ENCODE data around the gene STOX1.
"Not testable (repeated sequence)": the region's sequence is repeated elsewhere in the genome, so short reads cannot be mapped to it uniquely, and the experiment has no call there.

The STOX1 gene

DNA sequence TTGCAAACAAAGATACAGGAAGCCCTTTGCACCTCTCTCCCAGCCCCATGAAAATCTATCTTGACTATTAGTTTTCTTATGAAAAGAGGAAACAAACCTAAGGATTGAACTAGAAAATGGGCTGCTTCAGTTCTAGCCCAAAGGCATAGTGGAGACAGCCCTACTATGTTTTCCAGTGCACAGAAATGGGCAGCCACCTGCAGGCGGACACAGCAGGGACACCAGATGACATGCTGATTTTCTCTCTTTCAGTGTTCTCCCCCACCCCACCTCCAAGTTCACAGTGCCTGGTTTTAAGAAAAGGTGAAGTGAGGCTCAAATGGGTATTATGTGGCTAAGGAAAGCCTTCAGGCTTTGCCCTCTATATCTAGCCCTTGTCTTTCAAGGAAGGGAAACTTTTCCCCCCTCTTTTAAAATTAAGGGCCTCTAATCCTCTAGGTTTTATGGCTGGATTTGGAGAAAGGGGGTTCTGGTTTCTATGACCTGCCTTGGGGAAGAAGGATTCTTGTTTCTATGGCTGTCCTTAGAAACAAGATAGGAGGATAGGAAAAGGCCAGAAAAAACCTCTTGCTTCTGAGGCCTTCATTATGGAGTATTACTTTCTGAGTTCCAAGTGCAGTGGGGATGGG is 50.3 kb downstream of the STOX1 start:
- DNase-seq (ENCODE audit: extremely low read depth in 1 of 2, low read depth in 1 of 2) = no peak

DNA sequence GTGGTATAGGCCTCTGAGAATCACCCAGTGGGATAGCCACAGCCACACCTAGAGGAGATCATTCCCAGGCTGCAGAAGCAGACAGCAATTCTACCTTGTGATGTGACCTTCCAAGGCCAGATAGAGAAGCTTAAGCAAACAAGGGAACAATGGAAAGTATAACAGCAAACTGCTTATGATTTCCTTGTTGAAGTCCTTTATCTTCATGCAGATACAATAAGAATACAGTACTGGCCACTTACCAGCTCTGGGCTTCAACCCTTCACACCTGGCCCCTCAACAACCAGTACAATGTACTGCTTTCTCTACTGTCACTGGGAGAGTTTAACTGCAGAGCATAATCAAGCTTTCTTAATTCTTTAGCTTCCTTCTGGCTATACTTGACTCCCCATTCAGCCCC is 51.2 kb downstream of the STOX1 start:
- DNase-seq (ENCODE audit: extremely low read depth in 1 of 2, low read depth in 1 of 2) = no peak

DNA sequence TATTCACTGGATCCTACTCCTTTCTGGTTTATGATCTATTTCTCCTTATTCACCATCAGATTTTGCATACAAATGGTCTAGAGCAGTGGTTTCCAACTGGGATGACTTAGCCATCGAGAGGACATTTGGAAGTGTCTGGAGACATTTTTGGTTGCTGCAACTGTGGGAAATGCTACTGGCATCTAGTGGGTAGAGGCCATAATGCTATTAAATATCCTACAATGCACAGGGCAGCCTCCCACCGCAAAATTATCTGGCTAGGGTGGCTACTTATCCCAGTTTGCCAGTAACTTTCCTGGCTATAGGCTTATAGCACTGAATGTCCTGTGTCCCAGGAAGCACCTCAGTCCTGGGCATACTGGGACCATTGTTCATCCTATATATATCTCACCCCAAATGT is 52.3 kb downstream of the STOX1 start:
- no peak for DNase-seq (ENCODE audit: extremely low read depth in 1 of 2, low read depth in 1 of 2)

- no peak for DNase-seq (ENCODE audit: extremely low read depth in 1 of 2, low read depth in 1 of 2)
These were observed 52.9 kb downstream of the STOX1 start for GRCh38 chr10:68880181-68880580.

DNA sequence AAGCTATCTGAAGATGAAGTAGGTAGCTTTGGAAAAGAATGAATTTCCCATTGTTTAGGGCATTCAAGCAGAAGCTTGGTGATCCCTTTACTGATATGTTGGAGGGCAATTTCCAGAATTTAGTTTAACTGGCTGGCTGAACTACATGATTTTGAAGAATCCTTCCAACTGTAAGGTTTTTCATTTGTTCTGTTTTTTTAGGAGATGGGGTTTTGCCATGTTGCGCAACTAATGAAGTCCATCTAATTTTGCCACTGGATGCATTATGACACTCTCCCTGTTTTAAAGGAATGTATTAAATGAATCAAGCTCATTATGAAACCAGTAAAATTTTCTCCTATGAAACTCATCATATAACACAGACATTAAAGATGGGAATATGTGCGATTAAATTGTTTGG is 67.7 kb downstream of the STOX1 start:
- no peak for DNase-seq (ENCODE audit: extremely low read depth in 1 of 2, low read depth in 1 of 2)

GRCh38 chr10:68897336-68897741 is 70.0 kb downstream of the STOX1 start:
- DNase-seq (ENCODE audit: extremely low read depth in 1 of 2, low read depth in 1 of 2) = no peak

- no peak for DNase-seq (ENCODE audit: extremely low read depth in 1 of 2, low read depth in 1 of 2)
These were observed 71.9 kb downstream of the STOX1 start for GRCh38 chr10:68899186-68899745.

DNA sequence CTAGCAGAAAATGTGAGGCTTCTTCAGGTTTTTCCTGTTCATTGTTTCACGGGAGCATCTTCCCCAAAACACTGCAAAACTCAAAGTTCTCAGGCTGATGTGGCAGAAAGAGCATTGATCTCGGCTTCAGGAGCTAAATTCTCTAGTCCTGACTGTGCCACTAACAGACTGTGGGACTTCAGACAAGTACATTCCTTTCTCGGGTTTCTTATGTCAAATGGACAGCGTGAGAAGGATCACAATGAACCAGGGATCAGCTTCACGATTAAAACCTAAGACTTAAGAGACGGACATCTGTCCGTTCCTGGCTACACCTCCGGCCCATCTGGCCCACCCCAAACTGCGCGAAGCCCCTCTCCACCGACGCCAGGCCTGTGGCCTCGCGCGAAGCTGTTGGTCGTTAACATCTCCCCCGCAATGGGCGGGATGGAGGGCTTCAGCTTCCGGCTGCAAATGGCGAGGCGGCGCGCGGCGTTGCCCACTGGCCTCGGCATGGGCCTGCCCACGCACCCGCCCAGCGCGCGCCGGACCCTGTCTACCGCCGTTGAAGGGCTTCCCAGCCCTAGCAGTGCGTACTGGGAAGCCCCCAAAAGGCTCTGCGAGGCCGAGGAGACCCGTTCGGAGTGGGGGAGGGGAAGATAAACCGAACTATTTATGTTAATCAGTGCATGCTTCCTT is 73.2 kb downstream of the STOX1 start:
- DNase-seq (ENCODE audit: extremely low read depth in 1 of 2, low read depth in 1 of 2) = peak; percentile 47 to 63

DNA sequence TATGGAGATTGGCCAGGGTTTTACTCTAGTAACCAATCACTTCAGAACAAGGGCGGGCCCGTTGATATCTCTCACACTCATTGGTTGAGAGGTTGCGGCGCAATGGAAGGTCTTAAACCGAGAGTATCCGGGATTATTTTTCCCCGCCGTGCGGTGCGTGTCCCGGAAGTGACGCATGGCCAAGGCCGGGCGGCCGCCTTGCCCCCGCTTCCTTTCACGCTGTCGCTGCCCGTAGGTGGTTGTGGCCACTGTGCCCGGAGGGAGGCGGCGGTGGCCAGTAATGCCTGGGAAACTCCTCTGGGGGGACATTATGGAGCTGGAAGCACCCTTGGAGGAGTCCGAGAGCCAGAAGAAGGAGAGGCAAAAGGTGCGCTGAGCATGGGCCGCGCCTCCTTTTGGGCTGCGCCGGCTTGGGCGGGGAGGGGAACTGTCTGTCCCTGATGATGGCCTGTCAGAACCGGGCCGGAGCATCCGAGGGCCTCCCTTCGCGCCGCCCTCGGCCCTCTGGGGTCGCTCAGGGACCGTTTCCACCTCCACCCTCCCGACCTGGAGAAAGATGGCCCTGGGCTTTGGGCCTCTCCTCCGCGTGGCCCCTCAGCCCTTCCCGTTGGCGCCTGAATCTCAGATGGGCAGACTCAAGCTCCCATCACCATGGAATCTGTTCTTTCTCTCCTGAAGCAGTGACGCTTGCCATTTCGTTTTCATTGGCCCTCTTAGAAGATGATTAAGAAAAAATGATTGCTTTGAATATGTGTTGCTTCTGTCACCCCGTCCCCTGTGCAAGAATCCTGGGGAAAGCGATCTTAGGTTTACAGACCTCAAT is 74.0 kb downstream of the STOX1 start, which contains the start of gene DDX50:
Gene DDX50, plus strand, starts transcription at position 211 of the 823 bp plus-strand sequence. Its CDS starts 70 bp downstream, at position 281.
- peak; percentile 91 to 96 for DNase-seq (ENCODE audit: extremely low read depth in 1 of 2, low read depth in 1 of 2)

- no peak for DNase-seq (ENCODE audit: extremely low read depth in 1 of 2, low read depth in 1 of 2)
These were observed 75.1 kb downstream of the STOX1 start for GRCh38 chr10:68902382-68902781.

DNA sequence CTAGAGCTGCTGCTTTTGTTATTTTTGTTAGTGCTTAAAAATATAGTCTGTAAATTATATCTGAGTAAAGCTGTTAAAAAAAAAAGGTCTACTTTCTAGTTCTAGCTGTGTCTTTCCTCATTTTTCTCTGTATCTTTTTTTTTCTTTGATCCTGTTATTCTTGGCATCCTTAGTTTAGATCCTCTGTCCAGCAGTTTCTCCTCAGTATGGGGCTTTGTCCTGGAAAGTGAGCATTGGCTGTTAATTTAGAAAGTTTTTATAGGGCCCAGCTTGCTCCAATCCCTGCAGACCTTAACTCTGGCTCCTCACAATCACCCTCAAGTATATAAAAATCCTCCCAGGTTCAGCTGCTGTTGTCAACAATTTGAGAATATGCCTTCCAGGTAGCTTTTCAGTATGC is 97.3 kb downstream of the STOX1 start:
- no peak for DNase-seq (ENCODE audit: extremely low read depth in 1 of 2, low read depth in 1 of 2)

GRCh38 chr10:68925489-68925888 is 98.2 kb downstream of the STOX1 start:
- DNase-seq (ENCODE audit: extremely low read depth in 1 of 2, low read depth in 1 of 2) = no peak

DNA sequence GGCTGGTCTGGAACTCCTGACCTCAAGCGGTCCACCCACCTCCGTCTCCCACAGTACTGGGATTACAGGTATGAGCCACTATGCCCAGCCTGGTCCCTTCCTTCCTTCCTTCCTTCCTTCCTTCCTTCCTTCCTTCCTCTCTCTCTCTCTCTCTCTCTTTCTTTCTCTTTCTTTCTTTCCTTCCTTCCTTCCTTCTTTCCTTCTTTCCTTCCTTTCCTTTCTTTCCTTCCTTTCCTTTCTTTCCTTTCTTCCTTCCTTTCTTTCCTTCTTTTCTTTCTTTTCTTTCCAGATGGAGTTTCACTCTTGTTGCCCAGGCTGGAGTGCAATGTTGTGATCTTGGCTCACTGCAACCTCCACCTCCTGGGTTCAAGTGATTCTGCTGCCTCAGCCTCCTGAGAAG is 101.8 kb downstream of the STOX1 start:
- DNase-seq (ENCODE audit: extremely low read depth in 1 of 2, low read depth in 1 of 2) = not testable (repeated sequence)

- DNase-seq (ENCODE audit: extremely low read depth in 1 of 2, low read depth in 1 of 2) = not testable (repeated sequence)
These were observed 102.6 kb downstream of the STOX1 start for GRCh38 chr10:68929888-68930287.

DNA sequence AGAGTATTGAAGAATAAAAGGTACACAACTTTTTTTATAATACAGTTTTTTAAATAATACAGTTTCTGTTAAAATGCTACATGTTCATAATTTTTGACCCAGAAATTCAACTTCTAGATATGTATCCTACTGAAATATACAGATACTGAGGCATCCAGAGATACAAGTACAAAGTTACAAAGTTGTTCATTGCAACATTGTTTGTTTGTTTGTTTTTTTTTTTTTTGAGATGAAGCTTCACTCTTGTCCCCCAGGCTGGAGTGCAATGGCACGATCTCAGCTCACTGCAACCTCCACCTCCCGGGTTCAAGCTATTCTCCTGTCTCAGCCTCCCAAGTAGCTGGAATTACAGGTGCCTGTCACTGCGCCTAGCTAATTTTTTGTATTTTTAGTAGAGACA is 105.5 kb downstream of the STOX1 start:
- not testable (repeated sequence) for DNase-seq (ENCODE audit: extremely low read depth in 1 of 2, low read depth in 1 of 2)

- DNase-seq (ENCODE audit: extremely low read depth in 1 of 2, low read depth in 1 of 2) = no peak
These were observed 107.7 kb downstream of the STOX1 start for GRCh38 chr10:68934994-68935393.

GRCh38 chr10:68938117-68938516 is 110.8 kb downstream of the STOX1 start:
- DNase-seq (ENCODE audit: extremely low read depth in 1 of 2, low read depth in 1 of 2) = no peak

- no peak for DNase-seq (ENCODE audit: extremely low read depth in 1 of 2, low read depth in 1 of 2)
These were observed 111.6 kb downstream of the STOX1 start for GRCh38 chr10:68938884-68939283.

DNA sequence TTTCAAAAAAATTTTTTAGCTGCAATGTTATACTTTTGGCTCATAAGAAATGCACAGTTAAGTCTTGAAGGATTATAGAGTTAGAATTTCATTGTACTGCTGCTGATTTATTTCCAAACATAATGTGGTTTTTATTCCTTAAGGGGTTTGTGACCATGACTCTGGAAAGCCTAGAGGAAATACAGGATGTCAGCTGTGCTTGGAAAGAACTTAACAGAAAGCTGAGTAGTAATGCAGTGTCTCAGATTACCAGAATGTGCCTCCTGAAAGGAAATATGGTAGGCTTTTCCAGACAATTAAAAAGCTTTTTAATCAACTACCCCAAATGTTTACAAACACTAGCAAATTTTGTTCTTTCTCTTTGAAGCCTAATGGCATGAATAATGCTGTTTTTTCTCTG is 113.6 kb downstream of the STOX1 start:
- DNase-seq (ENCODE audit: extremely low read depth in 1 of 2, low read depth in 1 of 2) = not testable (repeated sequence)
